SK-N-SH treated with all-trans-retinoic acid at 6 μM for 48 hours (cell line): Measurements from ENCODE around the gene MARCHF6.

Experiments
- ATAC-seq: fragments of 200-7000 bp; cut with Tn5 transposase; 3 replicates; pipeline ENCODE4 v1.9.1; 2020; ENCODE audit warnings: mild to moderate bottlenecking, moderate library complexity
- ARNTL ChIP-seq: fragments of 450-650 bp; formaldehyde crosslinking; IDR thresholded peaks from 2 replicates; pipeline ENCODE4 v1.5.0; 2020; ENCODE audit warnings: low read depth, mild to moderate bottlenecking, moderate library complexity, borderline replicate concordance
- GLIS3 ChIP-seq: fragments of 250-450 bp; sonication (Bioruptor Pico); IDR thresholded peaks from 2 replicates; pipeline ENCODE4 v1.5.0; 2020; ENCODE audit warnings: mild to moderate bottlenecking, moderate library complexity
- OSR1 ChIP-seq: fragments of 250-450 bp; sonication (Bioruptor Pico); IDR thresholded peaks from 2 replicates; pipeline ENCODE4 v1.8.0; 2022; ENCODE audit warnings: moderate library complexity, mild to moderate bottlenecking, inconsistent platforms
- PATZ1 ChIP-seq: fragments of 250-450 bp; sonication (Bioruptor Pico); IDR thresholded peaks from 2 replicates; pipeline ENCODE4 v1.8.0; 2020; ENCODE audit warnings: mild to moderate bottlenecking, moderate library complexity, borderline replicate concordance
- PPARA ChIP-seq: fragments of 250-450 bp; sonication (Bioruptor Pico); IDR thresholded peaks from 2 replicates; pipeline ENCODE4 v1.5.0; 2020; ENCODE audit warnings: mild to moderate bottlenecking, borderline replicate concordance
- TOX ChIP-seq: fragments of 250-450 bp; sonication (Bioruptor Pico); IDR thresholded peaks from 2 replicates; pipeline ENCODE4 v1.8.0; 2021; ENCODE audit warnings: mild to moderate bottlenecking, moderate library complexity, borderline replicate concordance
- TSHZ2 ChIP-seq: fragments of 250-450 bp; sonication (Bioruptor Pico); IDR thresholded peaks from 2 replicates; pipeline ENCODE4 v1.5.0; 2020; ENCODE audit warnings: mild to moderate bottlenecking, moderate library complexity
- ZC3H10 ChIP-seq: fragments of 250-450 bp; sonication (Bioruptor Pico); IDR thresholded peaks from 2 replicates; pipeline ENCODE4 v1.5.1; 2021; ENCODE audit warnings: mild to moderate bottlenecking, moderate library complexity
- ZFP3 ChIP-seq: fragments of 250-450 bp; sonication (Bioruptor Pico); IDR thresholded peaks from 2 replicates; pipeline ENCODE4 v1.5.0; 2020; ENCODE audit warnings: mild to moderate bottlenecking, moderate library complexity
- ZFP30 ChIP-seq: fragments of 450-650 bp; formaldehyde crosslinking; IDR thresholded peaks from 2 replicates; pipeline ENCODE4 v1.5.0; 2022; ENCODE audit warnings: mild to moderate bottlenecking, moderate library complexity
- ZNF70 ChIP-seq: fragments of 450-650 bp; formaldehyde crosslinking; IDR thresholded peaks from 2 replicates; pipeline ENCODE4 v1.5.0; 2020; ENCODE audit warnings: mild to moderate bottlenecking, moderate library complexity
- TF ChIP-seq, protein P1 (sequence below): fragments of 250-450 bp; sonication (Bioruptor Pico); IDR thresholded peaks from 2 replicates; pipeline ENCODE4 v1.5.1; 2021; ENCODE audit warnings: mild to moderate bottlenecking, moderate library complexity

The MARCHF6 gene

GRCh38 chr5:10401498-10401897 lies 48.0 kb downstream of the MARCHF6 start:
- ATAC-seq = no peak
- TF ChIP-seq GLIS3 (CRISPR knock-in tag) = no peak
- no peak for TF ChIP-seq TSHZ2
- no peak for TF ChIP-seq ZNF70 (CRISPR knock-in tag)
- no peak for TF ChIP-seq PPARA
- TF ChIP-seq, protein P1, sequence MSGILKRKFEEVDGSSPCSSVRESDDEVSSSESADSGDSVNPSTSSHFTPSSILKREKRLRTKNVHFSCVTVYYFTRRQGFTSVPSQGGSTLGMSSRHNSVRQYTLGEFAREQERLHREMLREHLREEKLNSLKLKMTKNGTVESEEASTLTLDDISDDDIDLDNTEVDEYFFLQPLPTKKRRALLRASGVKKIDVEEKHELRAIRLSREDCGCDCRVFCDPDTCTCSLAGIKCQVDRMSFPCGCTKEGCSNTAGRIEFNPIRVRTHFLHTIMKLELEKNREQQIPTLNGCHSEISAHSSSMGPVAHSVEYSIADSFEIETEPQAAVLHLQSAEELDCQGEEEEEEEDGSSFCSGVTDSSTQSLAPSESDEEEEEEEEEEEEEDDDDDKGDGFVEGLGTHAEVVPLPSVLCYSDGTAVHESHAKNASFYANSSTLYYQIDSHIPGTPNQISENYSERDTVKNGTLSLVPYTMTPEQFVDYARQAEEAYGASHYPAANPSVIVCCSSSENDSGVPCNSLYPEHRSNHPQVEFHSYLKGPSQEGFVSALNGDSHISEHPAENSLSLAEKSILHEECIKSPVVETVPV (CRISPR knock-in tag) = no peak
- no peak for TF ChIP-seq ZFP30 (CRISPR knock-in tag)
- no peak for TF ChIP-seq ARNTL (CRISPR knock-in tag)
- no peak for TF ChIP-seq TOX
- no peak for TF ChIP-seq OSR1 (CRISPR knock-in tag)
- no peak for TF ChIP-seq PATZ1 (CRISPR knock-in tag)
- TF ChIP-seq ZC3H10 (CRISPR knock-in tag) = no peak
- TF ChIP-seq ZFP3 (CRISPR knock-in tag) = no peak
